ENCODE results near the gene RAG1. TPM values are rescaled to one million over a fixed set of nuclear protein-coding genes. Genes with fewer than 3 reads are reported as not detected.

The RAG1 gene
- total RNA-seq, 1 experiment from 2014 or later = 0.23 TPM

DNA sequence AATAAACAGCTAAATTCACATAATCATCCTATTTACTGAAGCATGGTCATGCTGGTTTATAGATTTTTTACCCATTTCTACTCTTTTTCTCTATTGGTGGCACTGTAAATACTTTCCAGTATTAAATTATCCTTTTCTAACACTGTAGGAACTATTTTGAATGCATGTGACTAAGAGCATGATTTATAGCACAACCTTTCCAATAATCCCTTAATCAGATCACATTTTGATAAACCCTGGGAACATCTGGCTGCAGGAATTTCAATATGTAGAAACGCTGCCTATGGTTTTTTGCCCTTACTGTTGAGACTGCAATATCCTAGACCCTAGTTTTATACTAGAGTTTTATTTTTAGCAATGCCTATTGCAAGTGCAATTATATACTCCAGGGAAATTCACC is 10.7 kb downstream of the RAG1 start:
- Mint-ChIP-seq H3K9me3 (ENCODE audit: unreplicated experiment) (no peaks in the 10 kb centered on the region), H3K36me3 (ENCODE audit: insufficient read depth, unreplicated experiment) (no peaks in the 10 kb centered on the region)
- BruUV-seq (replicated peaks) = no TSS peak

DNA sequence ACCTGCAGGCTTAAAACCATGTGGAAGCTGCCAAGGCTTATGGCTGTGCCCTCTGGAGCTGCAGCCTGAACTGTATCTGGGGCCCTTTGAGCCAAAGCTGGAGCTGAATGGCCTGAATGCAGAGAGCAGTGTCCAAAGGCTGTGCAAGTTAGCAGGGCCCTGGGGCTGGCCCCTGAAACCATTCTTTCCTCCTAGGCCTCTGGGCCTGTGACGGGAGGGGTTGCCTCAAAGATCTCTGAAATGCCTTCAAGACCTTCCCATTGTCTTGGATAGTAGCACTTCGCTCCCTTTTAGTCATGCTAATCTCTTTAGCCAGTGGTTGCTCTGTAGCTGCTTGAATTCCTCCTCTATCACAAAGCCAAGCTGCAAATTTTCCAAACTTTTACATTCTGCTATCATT is 13.7 kb downstream of the RAG1 start:
- BruUV-seq (replicated peaks) = no TSS peak
- TF ChIP-seq CTCF (IDR thresholded peaks at IDR 0.05; ENCODE audit: insufficient read depth in 1 of 2, low read depth in 1 of 2, low read length in 1 of 2, severe bottlenecking in 1 of 2, unreplicated experiment in 1 of 2) = no peak
- H3K27me3 ChIP-seq (replicated peaks; ENCODE audit: control insufficient read depth, insufficient read depth, low read length) = no peaks in the 10 kb centered on the region
- 0 out of 2 replicates have a peak, but pooled peaks cover 4% of the 10 kb centered on the region for H3K9me3 ChIP-seq
- H3K36me3 Mint-ChIP-seq (ENCODE audit: insufficient read depth, unreplicated experiment) = no peaks in the 10 kb centered on the region
- H3K27ac Mint-ChIP-seq (ENCODE audit: unreplicated experiment) = no peak overlapping the region
- POLR2A ChIA-PET = no interaction called here
- H3K4me3 ChIP-seq (ENCODE audit: low read depth, low read length) = no peak overlapping the region
- no peak for DNase-seq
- H3K9me3 Mint-ChIP-seq (ENCODE audit: unreplicated experiment) = no peaks in the 10 kb centered on the region
- peaks cover 13% of the 10 kb centered on the region for H3K4me1 Mint-ChIP-seq (ENCODE audit: low read depth, unreplicated experiment)
- H3K36me3 ChIP-seq (ENCODE audit: control insufficient read depth, insufficient read depth, low read length) = no peaks in the 10 kb centered on the region
- peaks cover 5% of the 10 kb centered on the region for H3K27me3 Mint-ChIP-seq (ENCODE audit: insufficient read depth, unreplicated experiment)
- 0 out of 2 replicates have a peak, but pooled peaks cover 4% of the 10 kb centered on the region for H3K4me1 ChIP-seq
- no peak overlapping the region for H3K4me3 Mint-ChIP-seq (ENCODE audit: unreplicated experiment)
- intact Hi-C loops (cut with micrococcal nuclease; ENCODE audit: unreplicated experiment) = no loop called here
- CTCF ChIA-PET = no interaction called here

More for the DNA sequence above, 10.7 kb downstream of the RAG1 start:
- peaks cover 5% of the 10 kb centered on the region for H3K27me3 Mint-ChIP-seq (ENCODE audit: insufficient read depth, unreplicated experiment)
- H3K27me3 ChIP-seq (replicated peaks; ENCODE audit: control insufficient read depth, insufficient read depth, low read length) = no peaks in the 10 kb centered on the region
- intact Hi-C loops (cut with micrococcal nuclease; ENCODE audit: unreplicated experiment) = no loop called here
- peaks cover 13% of the 10 kb centered on the region for H3K4me1 Mint-ChIP-seq (ENCODE audit: low read depth, unreplicated experiment)
- 0 out of 2 replicates have a peak, but pooled peaks cover 4% of the 10 kb centered on the region for H3K4me1 ChIP-seq
- H3K9me3 ChIP-seq = 0 out of 2 replicates have a peak, but pooled peaks cover 4% of the 10 kb centered on the region
- ChIA-PET CTCF (no interaction called here), POLR2A (no interaction called here)
- no peak overlapping the region for H3K27ac Mint-ChIP-seq (ENCODE audit: unreplicated experiment)
- no peak for TF ChIP-seq CTCF (IDR thresholded peaks at IDR 0.05; ENCODE audit: insufficient read depth in 1 of 2, low read depth in 1 of 2, low read length in 1 of 2, severe bottlenecking in 1 of 2, unreplicated experiment in 1 of 2)
- H3K4me3 ChIP-seq (ENCODE audit: low read depth, low read length) = no peak overlapping the region
- no peaks in the 10 kb centered on the region for H3K36me3 ChIP-seq (ENCODE audit: control insufficient read depth, insufficient read depth, low read length)
- DNase-seq = no peak
- no peak overlapping the region for H3K4me3 Mint-ChIP-seq (ENCODE audit: unreplicated experiment)

DNA sequence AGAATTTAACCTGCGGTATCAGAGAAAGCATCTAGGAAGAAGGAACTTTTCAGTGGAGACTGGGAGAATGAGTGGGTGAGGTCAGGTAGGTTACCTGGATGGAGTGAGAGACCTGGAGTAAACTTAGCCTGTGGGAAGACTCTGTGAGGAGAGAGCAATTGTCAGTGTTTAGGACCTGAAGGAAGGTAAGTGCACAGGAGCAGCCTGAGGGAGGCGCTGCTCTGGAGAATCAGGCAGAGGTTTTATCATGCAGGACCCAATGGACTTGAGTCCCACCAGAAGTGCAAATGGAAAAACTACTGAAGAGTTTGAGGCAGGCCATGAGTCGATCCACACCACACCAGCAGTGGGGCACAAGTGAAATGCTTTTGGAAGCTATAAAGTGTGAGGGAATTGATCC is 15.9 kb downstream of the RAG1 start:
- TF ChIP-seq CTCF (IDR thresholded peaks at IDR 0.05; ENCODE audit: insufficient read depth in 1 of 2, low read depth in 1 of 2, low read length in 1 of 2, severe bottlenecking in 1 of 2, unreplicated experiment in 1 of 2) = no peak
- no peak for DNase-seq

More for the DNA sequence above, 15.9 kb downstream of the RAG1 start:
- Mint-ChIP-seq H3K27me3 (ENCODE audit: insufficient read depth, unreplicated experiment) (peaks cover 12% of the 10 kb centered on the region), H3K27ac (ENCODE audit: unreplicated experiment) (no peak overlapping the region), H3K9me3 (ENCODE audit: unreplicated experiment) (no peaks in the 10 kb centered on the region), H3K4me1 (ENCODE audit: low read depth, unreplicated experiment) (peaks cover 5% of the 10 kb centered on the region), H3K4me3 (ENCODE audit: unreplicated experiment) (no peak overlapping the region), H3K36me3 (ENCODE audit: insufficient read depth, unreplicated experiment) (no peaks in the 10 kb centered on the region)
- ChIA-PET CTCF (no interaction called here), POLR2A (no interaction called here)
- H3K4me3 ChIP-seq (ENCODE audit: low read depth, low read length) = no peak overlapping the region
- H3K4me1 ChIP-seq = 0 out of 2 replicates have a peak, but pooled peaks cover 4% of the 10 kb centered on the region
- BruUV-seq (replicated peaks) = no TSS peak
- no peaks in the 10 kb centered on the region for H3K36me3 ChIP-seq (ENCODE audit: control insufficient read depth, insufficient read depth, low read length)
- intact Hi-C loops (cut with micrococcal nuclease; ENCODE audit: unreplicated experiment) = no loop called here
- no peaks in the 10 kb centered on the region for H3K27me3 ChIP-seq (replicated peaks; ENCODE audit: control insufficient read depth, insufficient read depth, low read length)
- H3K9me3 ChIP-seq = 0 out of 2 replicates have a peak, but pooled peaks cover 4% of the 10 kb centered on the region
